A549 (cell line): ENCODE data around the gene TCHP. TPM values are rescaled to one million over a fixed set of nuclear protein-coding genes. Genes with fewer than 3 reads are reported as not detected.
A peak's percentile ranks its signal among the peaks of the same experiment; 100 is the strongest.

Source experiments
- ATAC-seq, 2 experiments: fragments of 200-7000 bp in 1 of 2; fragments of >200 bp in 1 of 2; cut with Nextera tagmentation in 1 of 2; cut with Tn5 transposase in 1 of 2; 3 replicates each; pipeline versions ENCODE4 v1.8.0 to v1.9.1; 2018 to 2020; ENCODE audit warnings: mild to moderate bottlenecking in 1 of 2, moderate library complexity in 1 of 2
- CTCF ChIA-PET: fragments of 300-600 bp; sonication (Branson Sonifier 250); formaldehyde crosslinking; extraction: SDS; loops from one replicate; lab custom pipeline; 2021; ENCODE audit warnings: antibody characterized with exemption, inconsistent platforms; lab: Yijun Ruan, JAX
- POLR2A ChIA-PET: fragments of 350-600 bp; formaldehyde crosslinking; extraction: SDS; loops from one replicate; lab custom pipeline; 2021; ENCODE audit warnings: antibody characterized with exemption, inconsistent platforms; lab: Yijun Ruan, JAX
- DNase-seq, 2 experiments: peaks; one replicate each; pipeline versions ENCODE4 v3.0.0 to v3.0.0-alpha.2; 2011 to 2016; ENCODE audit warnings: low read depth in 1 of 2, low spot score in 1 of 2
- FAIRE-seq: peaks from 2 replicates; lab custom pipeline; 2011; peaks lifted over from hg19 to GRCh38; lab: Jason Lieb, UNC
- H3K27ac ChIP-seq, 2 experiments: fragments of >200 bp; sonication (Bioruptor Twin); formaldehyde crosslinking; 3 replicates each; pipeline ENCODE4 v1.5.1; 2016 to 2017
- H3K4me1 ChIP-seq: fragments of >200 bp; sonication (Bioruptor Twin); formaldehyde crosslinking; 3 replicates; pipeline ENCODE4 v1.6.1; 2016
- H3K4me2 ChIP-seq: fragments of >200 bp; sonication (Bioruptor Twin); formaldehyde crosslinking; 3 replicates; pipeline ENCODE4 v1.6.1; 2016
- H3K4me3 ChIP-seq: fragments of >200 bp; sonication (Bioruptor Twin); formaldehyde crosslinking; 3 replicates; pipeline ENCODE4 v1.5.1; 2016
- H3K9me3 ChIP-seq: fragments of >200 bp; sonication (Bioruptor Twin); formaldehyde crosslinking; 3 replicates; pipeline ENCODE4 v1.6.1; 2016
- CHD4 ChIP-seq: fragments of 200-600 bp; sonication (generic); IDR thresholded peaks from 2 replicates; pipeline ENCODE4 v1.6.1; 2016; ENCODE audit warnings: antibody characterized with exemption, mild to moderate bottlenecking, borderline replicate concordance
- E2F6 ChIP-seq: IDR thresholded peaks from 2 replicates; pipeline ENCODE4 v1.6.1; 2012; ENCODE audit warnings: low read depth, borderline replicate concordance
- EHF ChIP-seq: fragments of 250-450 bp; sonication (Bioruptor Pico); IDR thresholded peaks from 2 replicates; pipeline ENCODE4 v1.5.0; 2020; ENCODE audit warnings: mild to moderate bottlenecking
- EHMT2 ChIP-seq: fragments of 200-600 bp; sonication (generic); IDR thresholded peaks from 2 replicates; pipeline ENCODE4 v1.6.1; 2016; ENCODE audit warnings: antibody characterized with exemption, low read depth, mild to moderate bottlenecking, moderate library complexity
- ELK1 ChIP-seq: fragments of 150-350 bp; IDR thresholded peaks from 2 replicates; pipeline ENCODE4 v1.6.1; 2014; ENCODE audit warnings: low read depth, mild to moderate bottlenecking, low read length
- EP300 ChIP-seq, 2 experiments: fragments of >200 bp; sonication (Bioruptor Twin); formaldehyde crosslinking; IDR thresholded peaks; 2 replicates in 1 of 2; 3 replicates in 1 of 2; pipeline ENCODE4 v1.6.1; 2016 to 2017
- ESRRA ChIP-seq: fragments of 150-350 bp; IDR thresholded peaks from 2 replicates; pipeline ENCODE4 v1.6.1; 2014; ENCODE audit warnings: mild to moderate bottlenecking, low read length, borderline replicate concordance
- HES2 ChIP-seq: fragments of >200 bp; sonication (Bioruptor Twin); formaldehyde crosslinking; IDR thresholded peaks from 2 replicates; pipeline ENCODE4 v1.6.1; 2016
- HMGXB4 ChIP-seq: fragments of 250-450 bp; sonication (Bioruptor Pico); IDR thresholded peaks from 2 replicates; pipeline ENCODE4 v1.5.0; 2021; ENCODE audit warnings: mild to moderate bottlenecking, moderate library complexity, borderline replicate concordance
- HOXB5 ChIP-seq: fragments of 250-450 bp; sonication (Bioruptor Pico); IDR thresholded peaks from 2 replicates; pipeline ENCODE4 v1.5.0; 2020; ENCODE audit warnings: mild to moderate bottlenecking, moderate library complexity
- JUNB ChIP-seq: fragments of >200 bp; sonication (Bioruptor Twin); formaldehyde crosslinking; IDR thresholded peaks from 2 replicates; pipeline ENCODE4 v1.6.1; 2016
- KDM1A ChIP-seq: fragments of 200-600 bp; sonication (generic); IDR thresholded peaks from 2 replicates; pipeline ENCODE4 v1.6.1; 2016; ENCODE audit warnings: low read depth, mild to moderate bottlenecking
- MAFK ChIP-seq: fragments of 450-650 bp; IDR thresholded peaks from 2 replicates; pipeline ENCODE4 v1.6.1; 2014; ENCODE audit not compliant: partially characterized antibody
- MYC ChIP-seq: IDR thresholded peaks from 2 replicates; pipeline ENCODE4 v1.6.1; 2012; ENCODE audit warnings: mild to moderate bottlenecking, inconsistent platforms, low read length, improper control_type of control experiment, borderline replicate concordance
- PHF8 ChIP-seq: fragments of 200-600 bp; sonication (generic); IDR thresholded peaks from 2 replicates; pipeline ENCODE4 v1.6.1; 2016; ENCODE audit warnings: low read depth, mild to moderate bottlenecking, antibody characterized with exemption, moderate library complexity, borderline replicate concordance
- RARB ChIP-seq: fragments of 250-450 bp; sonication (Bioruptor Pico); IDR thresholded peaks from 2 replicates; pipeline ENCODE4 v1.8.0; 2021; ENCODE audit warnings: mild to moderate bottlenecking, moderate library complexity
- RCOR1 ChIP-seq: fragments of 150-350 bp; IDR thresholded peaks from 2 replicates; pipeline ENCODE4 v1.6.1; 2014; ENCODE audit warnings: antibody characterized with exemption, low read length, low read depth
- SREBF2 ChIP-seq: fragments of 450-650 bp; IDR thresholded peaks from 2 replicates; pipeline ENCODE4 v1.6.1; 2014; ENCODE audit warnings: mild to moderate bottlenecking, moderate library complexity
- USF2 ChIP-seq: fragments of 450-650 bp; IDR thresholded peaks from 2 replicates; pipeline ENCODE4 v1.6.1; 2014; ENCODE audit warnings: antibody characterized with exemption
- ZNF302 ChIP-seq: fragments of 250-450 bp; sonication (Bioruptor Pico); IDR thresholded peaks from 2 replicates; pipeline ENCODE4 v1.9.0; 2021; ENCODE audit warnings: inconsistent platforms, mild to moderate bottlenecking, moderate library complexity
- WGBS: methylation state at CpG from one replicate; pipeline ENCODE4 v1.1.6; 2017; ENCODE audit errors: missing lambda C conversion rate; 5-methylcytosine and 5-hydroxymethylcytosine counted together
- polyA plus RNA-seq, 4 experiments: library from polyadenylated mRNA; depleted of rRNA in 3 of 4; stranded (reverse); fragments of >200 nt; fragmentation: RNase III in 1 of 4; extraction: RNeasy Plus Mini Kit Qiagen cat#74134 plus additional on column Dnase treatment in 1 of 4; gene quantifications; 2 replicates in 3 of 4; 3 replicates in 1 of 4; pipeline ENCODE4 v1.2.3, GENCODE V29; 2011 to 2017

The TCHP gene
- polyA plus RNA-seq, 2 of the 4 experiments (the other 2 are of a cell fraction), result 18.4 to 33.4 TPM

- no peak for TF ChIP-seq USF2
- no peak for TF ChIP-seq KDM1A
- TF ChIP-seq E2F6, result no peak
- TF ChIP-seq, all 56 proteins: peak for 0
Observed at GRCh38 chr12:109940339-109940923, 40.4 kb downstream of the TCHP start (continued).

GRCh38 chr12:109943811-109944210 lies 43.7 kb downstream of the TCHP start:
- no peak overlapping the region for H3K27ac ChIP-seq
- ATAC-seq (no peak), FAIRE-seq (no peak), DNase-seq (no peak)
- H3K4me1 ChIP-seq, result no peaks in the 10 kb centered on the region
- WGBS, result 82% methylated on average over 7 of the region's 7 CpGs
- CTCF ChIA-PET, result interaction anchor here (1.1 kb wide), 1 partner anchor 13 kb away, joined by 3 read pairs; no protein-coding TSS in a partner anchor
- H3K9me3 ChIP-seq, result no peaks in the 10 kb centered on the region
- POLR2A ChIA-PET, result no interaction called here
- H3K4me2 ChIP-seq, result no peak overlapping the region
- TF ChIP-seq ZNF302 (CRISPR knock-in tag), result no peak
- no peak for TF ChIP-seq KDM1A
- no peak for TF ChIP-seq RCOR1
- TF ChIP-seq HMGXB4 (CRISPR knock-in tag), result no peak
- TF ChIP-seq EHMT2, result no peak
- no peak for TF ChIP-seq JUNB
- no peak for TF ChIP-seq HOXB5 (CRISPR knock-in tag)
- no peak for TF ChIP-seq CHD4
- TF ChIP-seq SREBF2, result no peak
- TF ChIP-seq HES2, result no peak
- no peak for TF ChIP-seq EHF (CRISPR knock-in tag)
- TF ChIP-seq EP300 (IDR thresholded peaks at IDR 0.05), result no peak
- no peak overlapping the region for H3K4me3 ChIP-seq

GRCh38 chr12:109944561-109945359 lies 44.7 kb downstream of the TCHP start:
- H3K4me3 ChIP-seq, result no peak overlapping the region
- DNase-seq, result peak in 1 of 2 experiments; percentile 23
- TF ChIP-seq ESRRA, result no peak
- TF ChIP-seq RARB (CRISPR knock-in tag), result no peak
- no peak for TF ChIP-seq MAFK
- TF ChIP-seq ELK1, result no peak
- no peak for TF ChIP-seq MYC
- TF ChIP-seq RCOR1, result no peak
- no peak for TF ChIP-seq SREBF2
- no peak for TF ChIP-seq PHF8
- H3K27ac ChIP-seq, result no peak overlapping the region
- FAIRE-seq, result no peak
- ATAC-seq, result peak in 1 of 2 experiments; percentile 60; a peak in 2 of 6 replicates
- ChIA-PET CTCF (interaction anchor here (0.7 to 1.1 kb wide), 3 partner anchors 14 to 248 kb away, joined by 3 read pairs; no protein-coding TSS in a partner anchor), POLR2A (interaction anchor here (0.7 kb wide), 1 partner anchor 57 kb away, joined by 3 read pairs; no protein-coding TSS in a partner anchor)
- H3K4me1 ChIP-seq, result no peaks in the 10 kb centered on the region
- no peaks in the 10 kb centered on the region for H3K9me3 ChIP-seq
- 80% methylated on average over 17 of the region's 17 CpGs for WGBS
- no peak overlapping the region for H3K4me2 ChIP-seq
